ENCODE data around the gene RXFP1.
A peak's percentile ranks its signal among the peaks of the same experiment; 100 is the strongest.

The RXFP1 gene

GRCh38 chr4:158676076-158676475 is 154.4 kb downstream of the RXFP1 start:
- no peak for DNase-seq

- no peak for DNase-seq
These were observed 157.1 kb downstream of the RXFP1 start for GRCh38 chr4:158678767-158679166.

- DNase-seq, result no peak
These were observed 159.9 kb downstream of the RXFP1 start for GRCh38 chr4:158681629-158682028.

- DNase-seq, result peak in 1 of 2 experiments; percentile 0
These were observed 160.4 kb downstream of the RXFP1 start for GRCh38 chr4:158682066-158682465.

GRCh38 chr4:158688813-158689212 is 167.1 kb downstream of the RXFP1 start:
- no peak for DNase-seq

Data from NCI-H524 (cell line).